Trophoblast cell (in vitro differentiated cells and primary cell): ENCODE data around the gene GUCD1.

Experiments
- DNase-seq, 2 donors: peaks; one replicate each; pipeline ENCODE4 v3.0.0-alpha.2; 2016
- H2AFZ ChIP-seq: 2 replicates; pipeline ENCODE4 v1.6.1; 2013; ENCODE audit warnings: low read length, moderate library complexity, mild to moderate bottlenecking; ENCODE audit not compliant: insufficient read depth, poor library complexity
- H2AK5ac ChIP-seq: 2 replicates; pipeline ENCODE4 v1.6.1; 2013; ENCODE audit warnings: mild to moderate bottlenecking, low read length
- H2BK120ac ChIP-seq: 2 replicates; pipeline ENCODE4 v1.6.1; 2013; ENCODE audit warnings: low read length, mild to moderate bottlenecking, moderate library complexity; ENCODE audit not compliant: insufficient read depth, poor library complexity
- H2BK12ac ChIP-seq: 2 replicates; pipeline ENCODE4 v1.6.1; 2013; ENCODE audit warnings: mild to moderate bottlenecking, low read length, moderate library complexity
- H2BK5ac ChIP-seq: 2 replicates; pipeline ENCODE4 v1.6.1; 2013; ENCODE audit warnings: low read length, low read depth, moderate library complexity, mild to moderate bottlenecking; ENCODE audit not compliant: poor library complexity
- H3K14ac ChIP-seq: 2 replicates; pipeline ENCODE4 v1.6.1; 2013; ENCODE audit warnings: mild to moderate bottlenecking, low read length
- H3K18ac ChIP-seq: 2 replicates; pipeline ENCODE4 v1.6.1; 2013; ENCODE audit warnings: mild to moderate bottlenecking, low read length
- H3K23ac ChIP-seq: 2 replicates; pipeline ENCODE4 v1.6.1; 2013; ENCODE audit warnings: low read length
- H3K27ac ChIP-seq: 2 replicates; pipeline ENCODE4 v1.5.1; 2013; ENCODE audit warnings: low read depth, mild to moderate bottlenecking, inconsistent platforms, low read length, moderate library complexity
- H3K27me3 ChIP-seq: 2 replicates; pipeline ENCODE4 v1.6.1; 2013; ENCODE audit warnings: inconsistent platforms, mild to moderate bottlenecking, low read length, moderate library complexity; ENCODE audit not compliant: insufficient read depth
- H3K36me3 ChIP-seq, 2 experiments: 1 replicate in 1 of 2; 2 replicates in 1 of 2; pipeline ENCODE4 v1.6.1; 2013; ENCODE audit warnings: low read length in 2 of 2, mild to moderate bottlenecking in 2 of 2, moderate library complexity in 1 of 2; ENCODE audit not compliant: insufficient read depth in 2 of 2, control insufficient read depth in 1 of 2
- H3K4ac ChIP-seq: 2 replicates; pipeline ENCODE4 v1.6.1; 2013; ENCODE audit warnings: low read depth, mild to moderate bottlenecking, low read length, moderate library complexity
- H3K4me1 ChIP-seq, 2 experiments: 1 replicate in 1 of 2; 2 replicates in 1 of 2; pipeline ENCODE4 v1.6.1; 2013; ENCODE audit warnings: low read length in 2 of 2, mild to moderate bottlenecking in 2 of 2, moderate library complexity in 1 of 2; ENCODE audit not compliant: insufficient read depth in 2 of 2, control insufficient read depth in 1 of 2
- H3K4me2 ChIP-seq: 2 replicates; pipeline ENCODE4 v1.6.1; 2013; ENCODE audit warnings: inconsistent platforms, mild to moderate bottlenecking, low read length, moderate library complexity
- H3K4me3 ChIP-seq: 2 replicates; pipeline ENCODE4 v1.5.1; 2013; ENCODE audit warnings: mild to moderate bottlenecking, low read depth, low read length, inconsistent platforms
- H3K79me1 ChIP-seq: one replicate; pipeline ENCODE4 v1.6.1; 2013; ENCODE audit warnings: low read length
- H3K79me2 ChIP-seq: 2 replicates; pipeline ENCODE4 v1.6.1; 2013; ENCODE audit warnings: low read length, mild to moderate bottlenecking; ENCODE audit not compliant: control insufficient read depth, insufficient read depth, poor library complexity
- H3K9ac ChIP-seq: 2 replicates; pipeline ENCODE4 v1.6.1; 2013; ENCODE audit warnings: mild to moderate bottlenecking, low read length
- H3K9me3 ChIP-seq: 2 replicates; pipeline ENCODE4 v1.6.1; 2013; ENCODE audit warnings: low read depth, mild to moderate bottlenecking, control low read depth, inconsistent platforms, low read length; ENCODE audit not compliant: insufficient read depth
- H4K12ac ChIP-seq: 2 replicates; pipeline ENCODE4 v1.6.1; 2013; ENCODE audit warnings: low read depth, mild to moderate bottlenecking, low read length, moderate library complexity
- H4K8ac ChIP-seq: 2 replicates; pipeline ENCODE4 v1.6.1; 2013; ENCODE audit warnings: low read depth, mild to moderate bottlenecking, low read length, moderate library complexity
- H4K91ac ChIP-seq: one replicate; pipeline ENCODE4 v1.6.1; 2013; ENCODE audit warnings: low read depth, mild to moderate bottlenecking, low read length, moderate library complexity
- WGBS: extraction: QIAGEN DNeasy Blood & Tissue Kit; methylation state at CpG from one replicate; pipeline ENCODE4 v1.1.7; 2013; ENCODE audit warnings: missing lambda C conversion rate; ENCODE audit not compliant: insufficient read length, insufficient coverage; ENCODE audit errors: extremely low coverage; 5-methylcytosine and 5-hydroxymethylcytosine counted together

GUCD1 gene

DNA sequence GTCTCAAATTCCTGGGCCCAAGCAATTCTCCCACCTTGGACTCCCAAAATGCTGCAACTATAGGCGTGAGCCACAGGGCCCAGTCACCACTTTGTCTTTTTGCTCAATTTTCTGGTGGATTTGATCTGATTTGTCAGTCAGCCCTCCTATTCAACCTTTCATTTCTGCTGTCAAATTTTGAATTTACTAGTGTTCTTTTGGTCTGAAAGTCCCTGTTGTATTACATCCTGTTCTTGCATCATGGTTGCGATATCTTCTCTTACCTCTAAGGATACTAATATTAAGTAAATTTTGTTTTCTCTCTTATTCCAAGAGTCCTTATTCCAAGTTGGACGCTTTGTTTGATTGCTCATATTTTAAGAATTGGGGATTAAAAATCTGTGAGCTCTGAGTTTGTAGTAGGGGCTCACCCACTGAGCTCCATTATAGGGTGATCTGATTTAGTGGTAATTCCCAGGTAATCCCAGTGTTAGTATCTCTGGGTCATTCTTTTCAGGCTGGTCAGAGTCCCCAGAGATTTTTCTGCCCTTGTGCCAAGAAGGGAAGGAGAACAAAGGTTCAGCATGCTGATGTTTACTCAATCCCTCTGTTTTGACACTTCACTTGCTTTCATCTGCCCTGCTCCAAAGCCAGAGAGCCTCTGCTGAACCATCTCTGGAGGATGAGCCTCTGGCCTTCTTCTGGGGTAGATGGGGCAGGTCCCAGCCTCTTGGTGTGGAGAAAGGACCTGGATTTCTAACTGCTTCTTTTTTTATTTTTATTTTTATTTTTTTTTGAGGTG lies 49.8 kb downstream of the GUCD1 start:
- no peaks in the 10 kb centered on the region for H3K79me2 ChIP-seq
- H3K9ac ChIP-seq = no peak overlapping the region
- no peak overlapping the region for H3K4me2 ChIP-seq
- H2BK5ac ChIP-seq = no peak overlapping the region
- no peaks in the 10 kb centered on the region for H3K9me3 ChIP-seq
- no peak overlapping the region for H3K23ac ChIP-seq
- H2BK120ac ChIP-seq = no peak overlapping the region
- no peak overlapping the region for H3K27ac ChIP-seq
- DNase-seq = no peak
- H4K12ac ChIP-seq = no peak overlapping the region
- H3K18ac ChIP-seq = no peak overlapping the region
- no peaks in the 10 kb centered on the region for H3K27me3 ChIP-seq
- H4K8ac ChIP-seq = no peak overlapping the region
- no peak overlapping the region for H4K91ac ChIP-seq
- no peak overlapping the region for H3K4ac ChIP-seq
- H3K36me3 ChIP-seq = no peaks in the 10 kb centered on the region
- WGBS = no CpG with 5 or more reads among the region's 3 CpGs
- H3K14ac ChIP-seq = no peak overlapping the region
- no peaks in the 10 kb centered on the region for H3K79me1 ChIP-seq
- no peak overlapping the region for H3K4me3 ChIP-seq
- H2AK5ac ChIP-seq = no peak overlapping the region
- no peak overlapping the region for H2BK12ac ChIP-seq
- H3K4me1 ChIP-seq = no peaks in the 10 kb centered on the region
- H2AFZ ChIP-seq = no peak overlapping the region

- H3K79me2 ChIP-seq = no peaks in the 10 kb centered on the region
- H3K9me3 ChIP-seq = no peaks in the 10 kb centered on the region
- no CpG with 5 or more reads among the region's 2 CpGs for WGBS
- no peaks in the 10 kb centered on the region for H3K27me3 ChIP-seq
- H3K9ac ChIP-seq = no peak overlapping the region
- H3K4me2 ChIP-seq = no peak overlapping the region
- no peaks in the 10 kb centered on the region for H3K36me3 ChIP-seq
- H2BK120ac ChIP-seq = no peak overlapping the region
- no peak overlapping the region for H3K18ac ChIP-seq
- H2AK5ac ChIP-seq = no peak overlapping the region
- H3K4me1 ChIP-seq = no peaks in the 10 kb centered on the region
- no peak overlapping the region for H3K14ac ChIP-seq
- H4K91ac ChIP-seq = no peak overlapping the region
- H2BK12ac ChIP-seq = no peak overlapping the region
- no peak overlapping the region for H2BK5ac ChIP-seq
- no peak overlapping the region for H3K27ac ChIP-seq
- no peaks in the 10 kb centered on the region for H3K79me1 ChIP-seq
- no peak overlapping the region for H4K12ac ChIP-seq
- H3K4ac ChIP-seq = no peak overlapping the region
- H3K4me3 ChIP-seq = no peak overlapping the region
- no peak overlapping the region for H4K8ac ChIP-seq
- no peak overlapping the region for H2AFZ ChIP-seq
- no peak for DNase-seq
- H3K23ac ChIP-seq = no peak overlapping the region
Measured at GRCh38 chr22:24504540-24504939, 50.4 kb downstream of the GUCD1 start.

- Histone ChIP-seq H3K14ac (no peak overlapping the region), H2BK120ac (no peak overlapping the region), H2AK5ac (no peak overlapping the region), H4K91ac (no peak overlapping the region), H3K4me1 (no peaks in the 10 kb centered on the region), H3K18ac (no peak overlapping the region), H3K27me3 (no peaks in the 10 kb centered on the region), H3K36me3 (no peaks in the 10 kb centered on the region), H3K4me2 (no peak overlapping the region), H3K9me3 (no peaks in the 10 kb centered on the region), H3K4me3 (no peak overlapping the region), H3K27ac (no peak overlapping the region), H4K8ac (no peak overlapping the region), H2BK12ac (no peak overlapping the region), H3K23ac (no peak overlapping the region), H3K4ac (no peak overlapping the region), H2AFZ (no peak overlapping the region), H3K9ac (no peak overlapping the region), H3K79me1 (no peaks in the 10 kb centered on the region), H2BK5ac (no peak overlapping the region), H4K12ac (no peak overlapping the region), H3K79me2 (no peaks in the 10 kb centered on the region)
- no CpG with 5 or more reads among the region's 5 CpGs for WGBS
- no peak for DNase-seq
Measured at GRCh38 chr22:24503843-24504338, 51.0 kb downstream of the GUCD1 start.

DNA sequence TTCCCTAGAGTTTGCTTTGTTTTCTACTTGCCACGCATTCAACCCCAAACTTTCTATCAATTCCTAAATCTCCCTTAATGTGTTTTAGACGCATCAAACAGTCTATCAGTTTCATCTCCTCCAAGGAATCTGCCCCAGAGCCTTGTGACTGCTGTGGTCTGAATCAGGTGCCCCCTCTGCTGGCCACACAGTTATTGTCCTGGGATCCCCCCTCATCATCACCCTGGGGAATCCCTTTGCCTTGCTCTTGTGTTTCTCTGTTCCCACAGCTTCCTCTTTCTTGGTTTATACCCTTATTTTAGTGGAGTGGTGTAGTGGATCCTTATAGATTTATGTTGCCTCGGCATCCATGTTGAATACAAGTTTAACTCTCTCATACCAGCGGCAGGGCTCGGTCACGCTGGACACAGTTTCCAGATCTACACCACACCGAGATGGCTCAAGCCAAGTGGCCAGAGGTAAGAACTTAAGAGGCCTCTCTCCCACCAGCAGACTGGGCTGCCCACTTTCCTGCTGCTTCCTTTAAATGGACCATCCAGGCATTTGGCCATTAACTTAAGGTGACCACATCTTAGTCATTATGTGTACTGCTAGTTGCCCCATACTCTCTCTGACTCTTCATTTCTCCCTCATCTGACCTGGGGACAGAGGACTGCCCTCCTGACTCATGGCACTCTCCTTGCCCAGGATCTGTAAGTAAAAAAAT lies 51.6 kb downstream of the GUCD1 start:
- Histone ChIP-seq H3K23ac (no peak overlapping the region), H3K14ac (no peak overlapping the region), H3K79me1 (no peaks in the 10 kb centered on the region), H4K91ac (no peak overlapping the region), H2AK5ac (no peak overlapping the region), H2AFZ (no peak overlapping the region), H3K4me2 (no peak overlapping the region), H3K4ac (no peak overlapping the region), H4K12ac (no peak overlapping the region), H3K27ac (no peak overlapping the region), H2BK12ac (no peak overlapping the region), H4K8ac (no peak overlapping the region), H3K4me3 (no peak overlapping the region), H2BK5ac (no peak overlapping the region), H3K79me2 (no peaks in the 10 kb centered on the region), H3K27me3 (no peaks in the 10 kb centered on the region), H3K9ac (no peak overlapping the region), H3K18ac (no peak overlapping the region), H3K9me3 (no peaks in the 10 kb centered on the region), H3K4me1 (no peaks in the 10 kb centered on the region), H3K36me3 (no peaks in the 10 kb centered on the region), H2BK120ac (no peak overlapping the region)
- WGBS = no CpG with 5 or more reads among the region's 7 CpGs
- DNase-seq = peak; percentile 52 to 65
